Stimulated activated CD4-positive, alpha-beta T cell treated with anti-CD3 and anti-CD28 coated beads, Interleukin-1b, Interleukin-23, amount 100 ng/mL, for 4 hours (primary cell): Measurements from ENCODE around the gene GJB4.
"Not testable (repeated sequence)": the region's sequence is repeated elsewhere in the genome, so short reads cannot be mapped to it uniquely, and the experiment has no call there.

Source experiments
- DNase-seq, 2 donors: peaks; one replicate each; pipeline ENCODE4 v3.0.0-alpha.2; 2020; ENCODE audit warnings: low read depth in 2 of 2

GJB4 gene

GRCh38 chr1:34746785-34747637, 12.5 kb upstream of the GJB4 start:
- no peak for DNase-seq

DNA sequence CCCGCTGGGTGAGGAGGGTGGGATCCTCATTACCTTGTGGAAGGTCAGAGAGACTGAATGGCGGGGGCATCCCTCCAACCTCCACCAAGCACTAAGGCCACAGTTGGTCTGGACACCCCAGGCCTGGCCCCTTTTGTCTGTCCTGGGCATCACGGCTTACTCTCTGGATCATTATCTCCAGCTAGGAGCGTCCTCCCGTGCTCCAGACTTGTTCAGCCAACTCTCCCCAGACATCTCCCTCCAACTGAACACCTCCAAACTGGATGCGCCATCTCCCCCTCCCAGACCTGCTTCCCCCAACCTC, 11.9 kb upstream of the GJB4 start:
- DNase-seq = no peak

GRCh38 chr1:34749992-34750391, 9.5 kb upstream of the GJB4 start:
- no peak for DNase-seq

DNA sequence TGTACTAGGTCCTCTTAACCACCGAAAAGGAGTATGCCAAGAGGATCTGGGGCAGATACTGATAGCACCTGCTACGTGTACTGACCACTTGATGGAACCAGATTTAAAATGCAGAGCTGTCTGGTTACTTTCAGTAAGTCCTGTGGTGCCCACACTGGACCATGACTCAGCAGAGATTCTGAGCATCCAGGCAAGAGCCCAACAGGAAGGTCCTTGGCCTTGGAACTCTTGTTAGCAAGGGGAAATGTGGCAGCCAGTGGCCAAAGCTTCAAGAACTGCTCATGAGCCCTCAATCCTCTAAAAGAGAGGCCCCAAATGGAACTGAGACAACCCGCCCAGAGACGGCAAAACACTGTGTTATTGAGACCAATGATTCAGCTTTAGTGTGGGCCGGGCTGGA, 8.9 kb upstream of the GJB4 start:
- DNase-seq = no peak

GRCh38 chr1:34753163-34753562, 6.4 kb upstream of the GJB4 start:
- no peak for DNase-seq

DNA sequence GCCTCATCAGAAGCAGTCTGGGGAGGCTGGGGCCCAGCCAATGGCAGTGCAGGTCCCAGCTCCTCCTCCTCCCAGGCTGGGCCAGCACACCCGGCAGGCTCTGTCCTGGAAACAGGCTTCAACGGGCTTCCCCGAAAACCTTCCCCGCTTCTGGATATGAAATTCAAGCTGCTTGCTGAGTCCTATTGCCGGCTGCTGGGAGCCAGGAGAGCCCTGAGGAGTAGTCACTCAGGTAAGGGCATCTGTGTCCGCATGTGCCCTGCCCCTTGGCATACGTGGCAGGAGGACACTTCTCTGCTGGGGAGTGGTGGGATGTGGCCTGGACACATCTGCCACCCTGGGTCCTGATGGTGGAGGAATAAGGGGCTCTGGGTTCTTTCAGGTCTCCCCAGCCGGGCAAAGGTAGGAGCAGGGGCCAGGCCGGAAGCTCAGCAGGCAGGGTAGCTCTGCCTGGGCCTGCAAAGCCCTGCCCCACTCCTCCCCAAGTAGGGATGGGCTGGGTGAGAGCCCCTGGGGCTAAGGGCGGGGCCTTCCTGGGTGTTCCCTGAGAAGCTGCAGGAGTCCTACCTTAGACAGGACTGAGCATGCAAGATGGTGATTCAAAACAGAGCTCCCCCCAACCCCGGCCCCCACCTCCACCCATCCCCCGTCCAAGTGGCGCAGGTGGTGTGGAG, 4.4 kb upstream of the GJB4 start, which contains the start of gene GJB5:
GJB5 (plus strand) TSS at position 84 of the 674 bp plus-strand sequence. CDS start 2,284 bp downstream, outside the sequence.
- DNase-seq = no peak

GRCh38 chr1:34755961-34756360, 3.6 kb upstream of the GJB4 start:
- no peak for DNase-seq

- DNase-seq = no peak
These were observed 2.2 kb upstream of the GJB4 start for GRCh38 chr1:34757386-34757785.

- no peak for DNase-seq
These were observed 789 bp upstream of the GJB4 start for GRCh38 chr1:34758751-34759150.

GRCh38 chr1:34761176-34761761, 1.7 kb downstream of the GJB4 start:
- no peak for DNase-seq

DNA sequence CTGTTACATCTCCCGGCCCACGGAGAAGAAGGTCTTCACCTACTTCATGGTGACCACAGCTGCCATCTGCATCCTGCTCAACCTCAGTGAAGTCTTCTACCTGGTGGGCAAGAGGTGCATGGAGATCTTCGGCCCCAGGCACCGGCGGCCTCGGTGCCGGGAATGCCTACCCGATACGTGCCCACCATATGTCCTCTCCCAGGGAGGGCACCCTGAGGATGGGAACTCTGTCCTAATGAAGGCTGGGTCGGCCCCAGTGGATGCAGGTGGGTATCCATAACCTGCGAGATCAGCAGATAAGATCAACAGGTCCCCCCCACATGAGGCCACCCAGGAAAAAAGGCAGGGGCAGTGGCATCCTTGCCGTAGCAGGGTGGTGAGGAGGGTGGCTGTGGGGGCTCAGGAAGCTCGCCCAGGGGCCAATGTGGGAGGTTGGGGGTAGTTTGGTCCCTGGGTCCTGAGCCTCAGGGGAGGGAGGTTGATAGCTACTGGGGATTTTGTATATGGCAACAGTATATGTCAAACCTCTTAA, 2.3 kb downstream of the GJB4 start:
- no peak for DNase-seq

GRCh38 chr1:34762474-34763141, 3.1 kb downstream of the GJB4 start:
- no peak for DNase-seq

DNA sequence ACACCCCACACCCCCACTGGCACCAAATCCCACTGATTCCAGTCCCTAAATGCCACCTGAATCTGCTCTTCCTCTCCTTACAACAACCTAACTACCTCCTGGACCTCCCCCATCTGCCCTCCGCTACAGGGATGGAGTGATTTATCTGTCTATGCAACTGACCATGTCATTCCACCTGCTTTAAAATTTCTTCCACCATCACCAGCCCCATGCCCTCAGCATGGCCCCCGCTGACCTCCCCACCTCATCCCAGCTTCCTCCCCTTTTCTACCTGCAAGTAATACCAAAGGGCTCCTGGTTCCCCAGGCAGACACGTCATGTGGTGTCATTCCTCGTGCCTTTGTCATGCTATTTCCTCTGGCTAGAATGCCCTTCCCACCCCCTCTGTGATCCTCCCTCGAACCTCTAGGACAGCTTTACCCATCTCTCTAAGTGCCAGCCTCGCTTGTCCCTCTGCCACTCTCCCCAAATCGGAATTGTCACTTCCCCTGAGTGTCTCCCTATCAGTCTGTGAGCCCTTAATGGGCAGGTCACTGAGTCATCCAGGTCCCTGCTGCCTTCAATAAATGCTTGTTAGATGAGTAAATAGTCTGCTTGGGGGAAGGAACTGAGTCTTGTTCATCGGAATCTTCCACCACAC, 3.7 kb downstream of the GJB4 start:
- DNase-seq = no peak

DNA sequence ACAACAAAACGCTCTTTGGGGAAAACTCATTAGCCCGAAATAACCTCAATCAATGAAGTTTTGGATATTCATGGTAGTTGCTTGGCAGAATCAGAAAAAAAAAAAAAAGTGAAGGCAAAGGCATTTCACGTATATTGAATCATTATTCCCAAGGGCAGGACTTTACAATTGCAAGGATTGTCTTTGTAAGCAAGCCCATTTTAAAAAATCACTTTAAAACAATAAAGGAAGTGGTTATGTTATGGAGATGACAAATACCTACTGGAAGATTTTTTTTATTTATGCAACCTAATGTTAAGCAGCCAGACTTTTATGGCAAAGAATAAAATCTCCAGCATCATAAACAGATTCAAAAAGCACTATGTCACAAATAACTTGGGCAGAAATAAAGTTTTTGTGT, 9.3 kb downstream of the GJB4 start:
- DNase-seq = no peak

GRCh38 chr1:34770891-34771504, 11.5 kb downstream of the GJB4 start:
- no peak for DNase-seq

DNA sequence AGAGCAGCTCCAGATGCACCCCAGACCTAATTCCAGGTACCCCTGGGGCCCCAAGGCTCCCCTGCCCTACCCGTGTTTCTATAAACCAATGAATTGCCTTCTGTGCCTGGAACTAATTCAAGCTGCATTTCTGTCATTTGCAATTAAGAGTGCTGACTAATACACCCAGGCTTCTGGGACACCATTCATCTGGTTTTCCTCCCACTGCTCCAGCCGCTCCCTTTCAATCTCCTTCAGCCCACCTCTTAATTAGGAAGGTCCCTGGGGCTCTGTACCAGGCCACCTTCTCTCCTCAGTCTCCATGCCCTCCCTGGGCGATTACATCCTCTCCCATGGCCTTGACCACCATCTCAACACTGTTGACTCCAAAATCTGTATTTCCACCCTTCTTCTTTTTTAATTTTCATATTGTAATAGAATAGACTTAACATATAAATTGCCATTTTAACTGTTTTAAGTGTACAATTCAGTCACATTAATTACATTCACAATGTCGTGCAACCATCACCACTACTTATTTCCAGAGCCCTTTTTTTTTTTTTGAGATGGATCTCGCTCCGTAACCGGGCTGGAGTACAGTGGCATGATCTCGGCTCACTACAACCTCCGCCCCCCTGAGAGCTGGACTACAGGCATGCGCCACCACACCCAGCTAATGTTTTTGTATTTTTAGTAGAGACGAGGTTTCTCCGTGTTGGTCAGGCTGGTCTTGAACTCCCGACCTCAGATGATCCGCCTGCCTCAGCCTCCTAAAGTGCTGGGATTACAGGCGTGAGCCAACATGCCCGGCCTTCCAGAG, 12.2 kb downstream of the GJB4 start:
- DNase-seq = no peak

GRCh38 chr1:34773114-34773513, 13.6 kb downstream of the GJB4 start:
- DNase-seq = not testable (repeated sequence)

DNA sequence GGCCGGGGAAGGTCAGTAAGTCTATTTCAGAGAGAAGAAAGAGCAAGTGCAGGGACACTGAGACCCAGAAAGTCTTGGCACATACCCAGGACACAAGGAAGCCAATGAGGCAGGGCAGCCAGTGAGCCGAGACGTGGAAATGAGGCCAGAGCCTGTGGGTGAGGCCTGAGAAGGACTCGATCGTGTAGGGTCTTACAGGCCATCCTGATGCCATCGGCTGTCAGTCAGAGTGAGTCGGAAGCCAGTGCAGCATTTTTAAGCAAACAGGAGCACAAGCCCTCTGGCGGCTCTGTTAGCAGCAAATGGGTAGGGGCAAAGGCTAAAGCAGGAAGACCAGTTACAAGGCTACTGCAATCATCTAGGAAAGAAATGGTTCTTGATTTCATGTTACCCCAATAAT, 15.4 kb downstream of the GJB4 start:
- DNase-seq = no peak

DNA sequence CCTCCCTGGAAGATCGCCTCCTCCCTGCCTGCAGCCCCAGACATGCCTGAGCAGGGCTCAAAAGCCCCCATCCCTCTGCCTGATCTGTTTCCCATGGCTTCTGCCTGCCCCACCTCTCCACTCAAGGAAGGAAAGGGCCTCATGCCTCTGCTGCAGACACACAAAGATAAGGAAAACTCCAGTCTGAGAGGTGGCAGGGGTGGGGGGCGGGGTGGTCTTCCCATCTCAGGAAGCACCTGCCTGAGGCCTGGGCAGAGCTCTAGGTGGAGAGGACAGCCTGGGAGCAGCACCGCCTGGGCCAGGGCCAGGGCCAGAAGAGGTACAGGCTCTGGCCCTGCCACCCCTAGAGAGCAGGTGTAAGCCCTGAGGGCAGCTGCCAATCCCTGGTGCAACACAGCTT, 17.4 kb downstream of the GJB4 start:
- no peak for DNase-seq

- DNase-seq = no peak
These were observed 18.2 kb downstream of the GJB4 start for GRCh38 chr1:34777519-34778321.
